NOMO-1 (cell line): ENCODE results near the gene CDR2L.
"Not testable (repeated sequence)": the region's sequence is repeated elsewhere in the genome, so short reads cannot be mapped to it uniquely, and the experiment has no call there.

ENCODE experiments used
- DNase-seq, 2 experiments: peaks; one replicate each; lab custom pipeline; 2025; ENCODE audit not compliant: unreplicated experiment in 2 of 2; lab: John Stamatoyannopoulos, UW

Gene CDR2L

GRCh38 chr17:75034236-75034908 lies 46.9 kb downstream of the CDR2L start:
- peak; percentile 84 for DNase-seq

GRCh38 chr17:75036643-75037268 lies 49.3 kb downstream of the CDR2L start:
- no peak for DNase-seq

GRCh38 chr17:75039238-75039637 lies 51.8 kb downstream of the CDR2L start:
- DNase-seq: no peak

- no peak for DNase-seq
Measured at GRCh38 chr17:75041656-75042280, 54.3 kb downstream of the CDR2L start.

- DNase-seq: not testable (repeated sequence)
Measured at GRCh38 chr17:75043789-75044188, 56.4 kb downstream of the CDR2L start.

GRCh38 chr17:75044716-75045115 lies 57.3 kb downstream of the CDR2L start:
- no peak for DNase-seq

GRCh38 chr17:75045946-75046406 lies 58.5 kb downstream of the CDR2L start:
- not testable (repeated sequence) for DNase-seq

- peak; percentile 94 to 95 for DNase-seq
Measured at GRCh38 chr17:75046407-75047289, 59.2 kb downstream of the CDR2L start, which contains the start of the genes ATP5PD and KCTD2. Gene ATP5PD (minus strand): TSS chr17:75046969. CDS start chr17:75042650, 4,319 bp downstream. Gene KCTD2 (plus strand): TSS chr17:75047225. CDS start chr17:75047251, 26 bp downstream.

GRCh38 chr17:75047398-75048098 lies 60.1 kb downstream of the CDR2L start:
- DNase-seq: no peak

GRCh38 chr17:75048249-75048878 lies 60.9 kb downstream of the CDR2L start:
- peak in 1 of 2 experiments; percentile 13 for DNase-seq

GRCh38 chr17:75049057-75049456 lies 61.6 kb downstream of the CDR2L start:
- no peak for DNase-seq

- no peak for DNase-seq
Measured at GRCh38 chr17:75049706-75050105, 62.3 kb downstream of the CDR2L start.

GRCh38 chr17:75051941-75052340 lies 64.5 kb downstream of the CDR2L start:
- DNase-seq: no peak
